GM04504 (cell line): ENCODE measurements around the gene SINHCAF.
"Not testable (repeated sequence)": the region's sequence is repeated elsewhere in the genome, so short reads cannot be mapped to it uniquely, and the experiment has no call there.

ENCODE experiments used
- DNase-seq: peaks from one replicate; pipeline ENCODE4 v3.0.0-alpha.2; 2012; ENCODE audit warnings: low read depth

SINHCAF gene

GRCh38 chr12:31261744-31262143 lies 64.2 kb downstream of the SINHCAF start:
- DNase-seq = no peak

- DNase-seq = no peak
Observed at GRCh38 chr12:31260840-31261239, 65.1 kb downstream of the SINHCAF start.

- no peak for DNase-seq
Observed at GRCh38 chr12:31259136-31259886, 66.6 kb downstream of the SINHCAF start.

- no peak for DNase-seq
Observed at GRCh38 chr12:31257784-31258183, 68.2 kb downstream of the SINHCAF start.

- DNase-seq = not testable (repeated sequence)
Observed at GRCh38 chr12:31251707-31252611, 74.0 kb downstream of the SINHCAF start.

- DNase-seq = no peak
Observed at GRCh38 chr12:31250179-31250578, 75.8 kb downstream of the SINHCAF start.

- no peak for DNase-seq
Observed at GRCh38 chr12:31249356-31249755, 76.6 kb downstream of the SINHCAF start.

- DNase-seq = no peak
Observed at GRCh38 chr12:31248815-31249214, 77.1 kb downstream of the SINHCAF start.

- DNase-seq = no peak
Observed at GRCh38 chr12:31248337-31248736, 77.6 kb downstream of the SINHCAF start.

GRCh38 chr12:31246470-31246850 lies 79.5 kb downstream of the SINHCAF start:
- no peak for DNase-seq

GRCh38 chr12:31245822-31246469 lies 80.0 kb downstream of the SINHCAF start:
- DNase-seq = no peak

- DNase-seq = not testable (repeated sequence)
Observed at GRCh38 chr12:31242418-31242817, 83.5 kb downstream of the SINHCAF start.

- DNase-seq = peak; percentile 22
Observed at GRCh38 chr12:31238764-31239387, 87.1 kb downstream of the SINHCAF start.

- not testable (repeated sequence) for DNase-seq
Observed at GRCh38 chr12:31238333-31238732, 87.6 kb downstream of the SINHCAF start.

GRCh38 chr12:31236998-31237637 lies 88.8 kb downstream of the SINHCAF start:
- no peak for DNase-seq

GRCh38 chr12:31235868-31236395 lies 90.0 kb downstream of the SINHCAF start:
- no peak for DNase-seq

GRCh38 chr12:31234955-31235867 lies 90.7 kb downstream of the SINHCAF start:
- no peak for DNase-seq

- no peak for DNase-seq
Observed at GRCh38 chr12:31234053-31234840, 91.7 kb downstream of the SINHCAF start.

GRCh38 chr12:31233061-31233730 lies 92.8 kb downstream of the SINHCAF start:
- DNase-seq = no peak
